Gastroesophageal sphincter (tissue), 4 donors: ENCODE data around the gene MRPS7. TPM values are rescaled to one million over a fixed set of nuclear protein-coding genes. Genes with fewer than 3 reads are reported as not detected.

Experiments
- ATAC-seq: fragments of 150-250 bp; one replicate; pipeline ENCODE4 v1.9.1; 2016; ENCODE audit warnings: mild to moderate bottlenecking, moderate library complexity
- H3K27ac ChIP-seq, 4 donors: fragments of 200-600 bp; sonication (generic) in 3 of 4; 1 replicate in 3 of 4; 2 replicates in 1 of 4; pipeline ENCODE4 v1.5.1; 2016 to 2019
- H3K27me3 ChIP-seq: fragments of 200-600 bp; sonication (generic); one replicate; pipeline ENCODE4 v1.5.1; 2019
- H3K36me3 ChIP-seq, 2 donors: fragments of 200-600 bp; sonication (generic); one replicate each; pipeline ENCODE4 v1.5.1; 2019; ENCODE audit warnings: control low read depth in 1 of 2
- H3K4me1 ChIP-seq, 3 donors: fragments of 200-600 bp; sonication (generic); 1 replicate in 2 of 3; 2 replicates in 1 of 3; pipeline ENCODE4 v1.5.1; 2016 to 2019; ENCODE audit warnings: control low read depth in 2 of 3
- H3K4me3 ChIP-seq, 2 donors: fragments of 200-600 bp; sonication (generic); one replicate each; pipeline ENCODE4 v1.5.1; 2019; ENCODE audit warnings: mild to moderate bottlenecking in 1 of 2, moderate library complexity in 1 of 2
- H3K9me3 ChIP-seq, 3 donors: fragments of 200-600 bp; sonication (generic); one replicate each; pipeline ENCODE4 v1.5.1; 2017 to 2019; ENCODE audit warnings: control low read depth in 2 of 3
- EP300 ChIP-seq: sonication (generic); formaldehyde crosslinking; IDR thresholded peaks from one replicate; pipeline ENCODE4 v1.6.1; 2017; ENCODE audit warnings: antibody characterized with exemption, mild to moderate bottlenecking
- POLR2A ChIP-seq, 2 donors: fragments of 450-650 bp; IDR thresholded peaks; one replicate each; pipeline ENCODE4 v1.6.1; 2017; ENCODE audit warnings: antibody characterized with exemption in 2 of 2, mild to moderate bottlenecking in 2 of 2, moderate library complexity in 1 of 2
- POLR2AphosphoS5 ChIP-seq: sonication (generic); formaldehyde crosslinking; IDR thresholded peaks from one replicate; pipeline ENCODE4 v1.6.1; 2017; ENCODE audit warnings: antibody characterized with exemption
- WGBS, 2 donors: methylation state at CpG; one replicate each; pipeline ENCODE4 v1.1.5; 2018; ENCODE audit warnings: low coverage in 1 of 2; 5-methylcytosine and 5-hydroxymethylcytosine counted together
- total RNA-seq, 4 donors: library from RNA; depleted of rRNA; stranded (reverse); fragments of >200 nt; gene quantifications; one replicate each; pipeline ENCODE4 v1.1.0, GENCODE V29; 2016
- TF ChIP-seq, protein P1 (sequence below), 4 experiments: fragments of 200-600 bp in 2 of 4; fragments of 450-650 bp in 2 of 4; sonication (generic) in 1 of 4; IDR thresholded peaks; one replicate each; pipeline ENCODE4 v1.5.1; 2017 to 2019; ENCODE audit warnings: antibody characterized with exemption in 4 of 4, mild to moderate bottlenecking in 2 of 4, moderate library complexity in 2 of 4

MRPS7 gene
- total RNA-seq, 4 donors from 2014 or later: 35.0 to 46.4 (median 38.3) TPM

DNA sequence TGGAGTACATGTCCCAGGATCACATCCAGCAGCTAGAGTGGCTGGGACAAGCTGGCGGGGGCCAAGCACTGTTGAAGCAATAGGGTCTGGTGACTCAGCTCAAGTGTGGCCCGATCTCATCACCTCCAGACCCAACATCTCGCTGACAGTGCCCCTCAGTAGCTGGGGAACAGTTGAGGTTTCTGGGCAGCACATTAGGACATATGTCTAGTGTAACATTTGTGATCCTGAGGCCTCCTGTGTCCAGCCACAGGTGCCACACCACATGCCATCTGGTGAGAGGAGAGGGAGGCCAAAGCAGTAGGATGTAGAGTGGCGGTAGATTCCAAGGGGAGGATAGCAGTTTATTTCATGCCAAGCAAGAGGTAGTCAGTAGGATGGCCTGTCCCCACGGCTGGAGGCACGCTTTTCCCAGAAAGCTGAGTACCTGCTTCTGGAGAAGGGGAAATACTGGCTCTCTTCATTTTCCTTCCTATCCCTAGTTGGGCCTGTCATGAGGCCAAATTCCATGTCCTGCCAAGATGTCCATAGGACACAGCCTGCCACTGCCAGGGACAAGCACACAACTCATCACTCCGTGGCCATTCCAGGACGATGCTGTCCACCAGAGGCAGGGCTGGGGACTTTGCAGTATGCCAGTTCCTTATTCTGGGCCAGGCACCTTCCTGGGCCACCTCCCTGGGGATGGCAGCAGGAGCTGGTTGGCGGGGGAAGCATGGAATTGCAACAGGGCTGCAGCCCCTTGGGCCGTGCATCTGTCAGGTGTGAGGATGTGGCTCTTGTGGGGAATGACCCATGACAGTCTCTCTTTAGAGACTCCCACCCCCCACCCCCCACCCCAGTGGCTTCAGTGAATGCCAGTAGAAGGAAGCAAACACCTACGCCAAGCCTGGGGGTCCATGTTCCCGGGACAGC, 24.3 kb upstream of the MRPS7 start:
- H3K4me3 ChIP-seq: no peak overlapping the region
- TF ChIP-seq POLR2A (IDR thresholded peaks at IDR 0.05): no peak
- no peak for TF ChIP-seq POLR2AphosphoS5
- no peaks in the 10 kb centered on the region for H3K27me3 ChIP-seq
- no peaks in the 10 kb centered on the region for H3K9me3 ChIP-seq
- H3K27ac ChIP-seq: peak overlapping the region in 1 of 4 donors; percentile 53
- H3K36me3 ChIP-seq: peaks cover 0 to 100% of the 10 kb centered on the region in 2 donors
- ATAC-seq: no peak
- peaks cover 0 to 15% (median 0%) of the 10 kb centered on the region in 3 donors for H3K4me1 ChIP-seq
- 70 to 71% methylated on average over 2 to 4 of the region's 12 CpGs for WGBS, 2 donors

DNA sequence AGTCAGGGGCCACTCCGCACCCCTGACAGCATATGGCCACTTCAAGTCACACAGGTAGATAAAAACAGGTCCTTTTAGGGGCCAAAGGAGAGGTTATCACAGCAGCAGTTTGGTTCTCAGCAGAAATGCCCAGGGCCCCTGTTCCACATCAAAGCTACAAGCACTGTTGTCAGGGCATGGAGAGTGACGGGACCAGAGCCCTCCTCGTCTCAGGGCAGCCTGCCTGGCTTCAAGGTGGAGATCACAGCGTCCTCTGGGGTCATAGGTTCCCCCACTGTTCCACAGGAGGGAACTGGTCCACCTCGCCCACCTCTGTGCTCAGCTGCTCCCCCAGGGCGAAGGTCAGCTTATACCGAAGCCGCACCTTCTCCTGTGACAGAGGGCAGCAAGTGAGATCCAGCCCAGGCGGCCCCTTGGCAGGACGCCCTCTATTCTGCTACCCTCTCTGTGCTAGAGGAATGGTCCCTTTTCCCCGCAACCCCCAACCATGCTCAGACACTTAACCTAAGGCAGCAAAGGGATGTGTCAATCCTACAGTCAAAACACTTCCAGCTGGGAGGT, 23.6 kb upstream of the MRPS7 start:
- TF ChIP-seq, protein P1, sequence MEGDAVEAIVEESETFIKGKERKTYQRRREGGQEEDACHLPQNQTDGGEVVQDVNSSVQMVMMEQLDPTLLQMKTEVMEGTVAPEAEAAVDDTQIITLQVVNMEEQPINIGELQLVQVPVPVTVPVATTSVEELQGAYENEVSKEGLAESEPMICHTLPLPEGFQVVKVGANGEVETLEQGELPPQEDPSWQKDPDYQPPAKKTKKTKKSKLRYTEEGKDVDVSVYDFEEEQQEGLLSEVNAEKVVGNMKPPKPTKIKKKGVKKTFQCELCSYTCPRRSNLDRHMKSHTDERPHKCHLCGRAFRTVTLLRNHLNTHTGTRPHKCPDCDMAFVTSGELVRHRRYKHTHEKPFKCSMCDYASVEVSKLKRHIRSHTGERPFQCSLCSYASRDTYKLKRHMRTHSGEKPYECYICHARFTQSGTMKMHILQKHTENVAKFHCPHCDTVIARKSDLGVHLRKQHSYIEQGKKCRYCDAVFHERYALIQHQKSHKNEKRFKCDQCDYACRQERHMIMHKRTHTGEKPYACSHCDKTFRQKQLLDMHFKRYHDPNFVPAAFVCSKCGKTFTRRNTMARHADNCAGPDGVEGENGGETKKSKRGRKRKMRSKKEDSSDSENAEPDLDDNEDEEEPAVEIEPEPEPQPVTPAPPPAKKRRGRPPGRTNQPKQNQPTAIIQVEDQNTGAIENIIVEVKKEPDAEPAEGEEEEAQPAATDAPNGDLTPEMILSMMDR (IDR thresholded peaks at IDR 0.05): no peak
- TF ChIP-seq POLR2AphosphoS5 (no peak), EP300 (no peak), POLR2A (IDR thresholded peaks at IDR 0.05) (no peak)
- Histone ChIP-seq H3K27ac (peak overlapping the region in 1 of 4 donors; percentile 53), H3K9me3 (no peaks in the 10 kb centered on the region), H3K27me3 (no peaks in the 10 kb centered on the region), H3K4me3 (no peak overlapping the region), H3K36me3 (peaks cover 0 to 100% of the 10 kb centered on the region in 2 donors), H3K4me1 (peaks cover 0 to 15% (median 0%) of the 10 kb centered on the region in 3 donors)
- no CpG with 5 or more reads among the region's 11 CpGs for WGBS, 2 donors
- ATAC-seq: no peak

DNA sequence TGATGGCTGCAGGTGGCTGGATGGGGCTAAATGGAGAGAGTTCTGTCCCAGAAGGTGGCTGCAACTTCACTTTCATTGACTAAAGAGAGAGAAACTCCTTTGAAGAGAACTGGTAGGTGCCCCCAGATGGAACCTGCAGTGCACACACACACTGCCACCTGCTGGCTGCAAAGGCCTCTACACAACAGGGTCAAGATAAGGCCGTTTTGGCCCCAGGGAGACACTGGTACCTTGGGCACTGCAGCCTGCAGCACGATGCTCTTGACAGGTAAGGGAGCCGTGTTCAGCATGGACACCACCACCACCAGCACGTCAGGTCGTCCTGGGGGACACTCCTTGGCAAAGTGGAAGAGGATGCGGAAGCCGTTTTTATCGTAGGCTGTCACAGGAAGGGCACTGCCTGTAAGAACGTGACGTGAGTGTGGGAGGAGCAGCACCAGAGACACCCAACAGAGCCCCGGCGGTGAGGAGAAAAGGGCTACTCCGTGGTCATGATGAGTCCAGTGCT, 22.9 kb upstream of the MRPS7 start:
- Histone ChIP-seq H3K4me3 (no peak overlapping the region), H3K36me3 (peaks cover 0 to 100% of the 10 kb centered on the region in 2 donors), H3K27me3 (no peaks in the 10 kb centered on the region), H3K27ac (peak overlapping the region in 3 of 4 donors; percentile 35 to 53 (median 39)), H3K9me3 (no peaks in the 10 kb centered on the region), H3K4me1 (peaks cover 0 to 15% (median 0%) of the 10 kb centered on the region in 3 donors)
- TF ChIP-seq, protein P1 (IDR thresholded peaks at IDR 0.05): peak in 3 of 4 experiments; percentile 65 to 78 (median 74)
- TF ChIP-seq EP300: no peak
- 28 to 39% methylated on average over 2 to 8 of the region's 13 CpGs for WGBS, 2 donors
- ATAC-seq: peak; percentile 50

- Histone ChIP-seq H3K9me3 (no peaks in the 10 kb centered on the region), H3K36me3 (peaks cover 0 to 100% of the 10 kb centered on the region in 2 donors), H3K27me3 (no peaks in the 10 kb centered on the region), H3K4me3 (no peak overlapping the region), H3K4me1 (peaks cover 0 to 15% (median 0%) of the 10 kb centered on the region in 3 donors), H3K27ac (peak overlapping the region in 3 of 4 donors; percentile 35 to 53 (median 39))
- WGBS, 2 donors: 86 to 100% methylated on average over 1 of the region's 12 CpGs
- TF ChIP-seq, protein P1 (IDR thresholded peaks at IDR 0.05): no peak
- no peak for TF ChIP-seq EP300
- TF ChIP-seq POLR2A (IDR thresholded peaks at IDR 0.05): peak in 1 of 2 donors; percentile 8
- ATAC-seq: no peak
These were observed 22.5 kb upstream of the MRPS7 start for GRCh38 chr17:75239214-75239613.

DNA sequence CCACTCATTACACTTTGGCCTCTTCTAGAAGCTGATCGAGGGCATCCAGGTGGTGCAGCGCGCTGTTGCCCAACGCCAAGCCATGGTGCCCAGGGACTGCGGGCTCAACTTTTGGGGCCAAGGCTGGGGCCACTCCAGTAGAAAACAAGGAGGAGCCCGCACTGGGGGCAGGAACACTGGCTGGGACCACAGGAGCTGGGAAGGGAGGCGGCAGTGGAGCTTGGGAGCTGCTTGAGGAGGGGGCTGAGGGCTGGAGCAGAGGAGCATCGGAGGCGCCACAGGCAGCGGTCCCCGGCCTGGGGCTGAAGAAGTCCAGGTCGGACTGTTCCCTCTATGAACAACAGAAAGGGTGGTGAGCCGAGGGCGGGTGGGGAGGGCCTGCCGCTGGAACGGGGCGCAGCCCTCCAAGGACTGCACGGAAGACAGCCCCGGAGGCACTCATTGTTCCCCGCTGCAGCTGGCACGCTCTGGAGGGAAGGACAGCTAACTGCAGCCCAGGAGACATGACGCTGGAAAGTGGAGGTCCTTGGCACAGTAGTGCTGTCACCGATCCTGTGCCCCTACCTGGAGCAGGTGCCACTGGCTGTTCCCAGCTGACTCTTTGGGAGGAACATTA, 21.8 kb upstream of the MRPS7 start:
- TF ChIP-seq POLR2AphosphoS5: no peak
- no peak for TF ChIP-seq POLR2A (IDR thresholded peaks at IDR 0.05)
- TF ChIP-seq, protein P1 (IDR thresholded peaks at IDR 0.05): no peak
- TF ChIP-seq EP300: no peak
- 60 to 86% methylated on average over 1 to 7 of the region's 23 CpGs for WGBS, 2 donors

More for the DNA sequence above, 21.8 kb upstream of the MRPS7 start:
- Histone ChIP-seq H3K4me3 (no peak overlapping the region), H3K36me3 (peaks cover 0 to 100% of the 10 kb centered on the region in 2 donors), H3K27me3 (no peaks in the 10 kb centered on the region), H3K9me3 (no peaks in the 10 kb centered on the region), H3K27ac (peak overlapping the region in 1 of 4 donors; percentile 31), H3K4me1 (peaks cover 0 to 15% (median 0%) of the 10 kb centered on the region in 3 donors)
- ATAC-seq: no peak
